GM19438 (cell line): ENCODE measurements around the gene MBNL3.

Source experiments
- ATAC-seq: cut with Tn5 transposase; IDR thresholded peaks from one replicate; pipeline ENCODE4 v1.9.1; 2021; ENCODE audit warnings: low read depth; ENCODE audit not compliant: unreplicated experiment

The MBNL3 gene

DNA sequence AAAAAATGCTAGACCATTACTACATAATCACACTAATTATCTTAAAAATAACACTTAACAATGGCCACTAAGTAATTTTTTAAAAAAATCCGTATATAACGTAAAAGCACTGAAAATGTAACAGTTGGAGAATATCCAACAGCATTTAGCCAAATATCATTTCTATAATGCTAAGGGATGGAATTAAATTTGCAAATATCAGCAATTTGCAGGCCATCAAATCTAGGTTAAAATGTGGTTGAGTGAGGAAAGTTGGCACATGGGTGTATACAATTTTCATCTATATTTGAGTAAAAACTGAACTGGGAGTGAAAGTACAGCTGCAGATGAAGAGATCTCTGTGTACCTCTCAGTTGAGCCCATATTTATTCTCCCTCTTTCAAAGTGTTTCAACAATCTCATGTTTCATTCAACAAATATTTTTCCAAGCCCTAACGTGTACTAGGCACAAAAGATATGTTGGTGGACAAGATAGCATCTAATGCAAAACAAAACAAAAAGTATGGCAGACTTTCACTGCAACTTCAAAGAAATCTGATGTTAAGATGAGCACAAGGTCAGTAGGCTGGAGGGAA lies 63.0 kb downstream of the MBNL3 start:
- no peak for ATAC-seq

DNA sequence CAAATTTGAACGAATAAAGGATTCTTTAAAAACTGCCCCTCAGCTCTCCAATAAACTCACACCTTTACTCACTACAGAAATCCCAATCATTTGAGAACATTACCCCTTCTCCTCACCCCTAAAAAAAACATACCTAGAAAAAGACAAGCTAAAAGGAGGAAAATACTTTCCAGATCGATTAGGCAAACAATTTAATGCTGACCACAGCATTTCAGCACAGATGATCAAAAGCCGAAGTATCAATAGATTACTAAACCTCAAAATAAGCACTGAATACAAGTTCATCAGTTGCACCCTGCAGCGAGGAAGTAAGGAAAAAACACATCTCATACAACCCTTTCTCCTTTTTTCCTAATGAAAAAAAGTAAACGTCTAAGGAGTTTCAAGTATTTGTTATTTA lies 65.5 kb downstream of the MBNL3 start:
- no peak for ATAC-seq

DNA sequence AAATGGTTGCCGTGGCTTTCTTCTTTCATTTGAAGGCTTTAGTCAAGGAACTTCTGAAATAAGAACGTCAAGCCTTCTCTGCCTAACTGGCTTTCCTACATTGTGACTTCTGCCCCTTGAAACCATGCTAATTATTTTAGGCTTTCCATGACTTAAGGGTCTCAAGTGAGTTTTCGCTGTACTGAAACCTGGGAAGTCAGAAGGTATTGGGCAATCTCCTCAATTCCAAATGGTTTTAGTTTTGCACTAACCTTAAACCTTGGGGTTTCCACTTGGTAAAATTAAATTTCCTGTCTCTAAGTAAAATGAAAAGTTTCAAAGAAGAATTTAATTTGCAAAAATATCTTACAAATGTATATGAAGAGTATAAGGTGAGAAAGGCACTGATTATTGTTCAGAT lies 73.8 kb downstream of the MBNL3 start:
- ATAC-seq, result no peak

DNA sequence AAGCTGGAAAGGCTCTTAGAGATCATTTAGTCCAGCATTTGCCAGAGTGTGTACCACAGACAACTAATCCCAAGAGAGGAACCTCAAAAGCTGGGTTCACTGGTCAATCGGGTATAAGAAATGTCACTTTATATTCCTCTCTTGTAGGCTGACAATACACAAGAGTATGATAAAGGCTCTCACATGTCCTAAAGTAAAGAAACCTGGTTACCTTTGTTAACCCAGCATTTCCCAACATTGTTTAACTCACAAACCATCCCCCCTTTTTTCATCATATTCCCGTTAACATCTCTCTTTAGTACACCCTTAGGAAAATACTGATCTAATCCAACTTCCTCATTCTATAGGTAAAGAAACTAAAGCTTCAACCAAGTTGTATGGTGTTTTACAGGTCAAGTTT lies 74.4 kb downstream of the MBNL3 start:
- ATAC-seq, result no peak

DNA sequence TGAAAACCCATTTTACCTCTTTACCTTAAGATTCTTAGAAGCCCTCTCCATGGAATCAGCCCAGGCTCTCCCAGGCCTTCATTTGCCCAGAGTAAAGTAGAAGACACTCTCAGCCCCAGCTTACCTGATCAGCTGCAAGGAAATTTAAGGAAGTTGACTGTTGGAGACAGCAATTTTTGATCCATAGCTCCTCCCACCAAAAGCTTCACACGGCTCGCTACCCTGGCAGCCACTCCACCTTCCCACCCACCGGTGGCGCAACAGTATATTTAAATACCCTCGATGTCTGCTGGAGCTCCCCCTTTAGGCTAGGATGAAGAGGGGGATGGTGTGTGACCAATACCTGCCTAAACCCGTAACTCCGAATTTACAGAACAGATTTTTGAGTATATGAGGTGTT lies 75.4 kb downstream of the MBNL3 start:
- no peak for ATAC-seq

DNA sequence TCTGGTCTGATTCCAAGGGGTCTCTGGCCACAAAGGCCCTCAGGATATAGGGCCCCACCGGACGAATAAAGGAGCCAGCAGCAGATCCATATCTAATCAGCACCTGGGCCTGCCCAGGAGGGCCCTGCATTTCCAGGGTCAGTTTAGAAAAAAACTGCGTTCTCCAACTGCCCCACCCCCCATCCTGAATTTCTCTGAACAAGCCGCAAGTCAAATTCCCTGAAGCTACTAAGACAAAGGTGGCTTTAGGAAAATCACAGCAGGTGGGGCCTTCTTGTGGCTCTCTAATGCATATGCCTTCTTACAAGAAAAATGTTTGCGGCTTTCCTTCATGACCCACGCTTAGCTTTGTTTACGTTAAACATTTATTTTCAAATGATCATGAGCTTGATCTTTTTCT lies 76.6 kb downstream of the MBNL3 start:
- no peak for ATAC-seq

DNA sequence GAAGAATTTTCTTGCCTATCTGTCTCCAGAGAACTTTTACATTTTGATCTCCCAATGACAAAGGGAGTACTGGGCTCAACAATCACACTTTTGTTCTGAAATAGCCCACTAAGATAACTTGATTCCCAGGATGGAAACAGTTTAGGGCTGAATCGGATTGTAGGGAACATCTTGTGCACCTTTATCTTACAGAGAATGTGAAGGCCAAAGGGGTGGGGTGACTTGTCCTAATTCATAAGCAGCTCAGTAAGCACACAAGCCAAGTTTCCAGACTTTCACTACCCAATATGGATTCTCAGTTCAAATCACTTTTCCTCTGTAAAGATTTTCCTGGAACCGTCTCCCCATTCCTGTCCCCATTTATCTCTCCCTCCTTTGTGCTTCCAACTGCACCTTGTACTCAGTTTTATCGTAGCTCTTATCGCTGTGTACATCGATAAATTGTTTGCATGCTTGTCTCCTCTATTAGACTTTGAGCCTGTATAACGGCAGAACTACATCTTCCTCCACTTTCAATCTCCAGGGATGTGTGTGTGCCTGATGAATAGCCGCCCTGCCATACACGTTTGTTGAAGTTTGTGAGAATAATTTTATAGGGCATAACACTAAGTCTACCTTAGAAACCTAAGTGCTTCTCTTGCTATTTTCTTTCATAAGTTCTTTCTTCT lies 77.4 kb downstream of the MBNL3 start:
- ATAC-seq, result no peak

DNA sequence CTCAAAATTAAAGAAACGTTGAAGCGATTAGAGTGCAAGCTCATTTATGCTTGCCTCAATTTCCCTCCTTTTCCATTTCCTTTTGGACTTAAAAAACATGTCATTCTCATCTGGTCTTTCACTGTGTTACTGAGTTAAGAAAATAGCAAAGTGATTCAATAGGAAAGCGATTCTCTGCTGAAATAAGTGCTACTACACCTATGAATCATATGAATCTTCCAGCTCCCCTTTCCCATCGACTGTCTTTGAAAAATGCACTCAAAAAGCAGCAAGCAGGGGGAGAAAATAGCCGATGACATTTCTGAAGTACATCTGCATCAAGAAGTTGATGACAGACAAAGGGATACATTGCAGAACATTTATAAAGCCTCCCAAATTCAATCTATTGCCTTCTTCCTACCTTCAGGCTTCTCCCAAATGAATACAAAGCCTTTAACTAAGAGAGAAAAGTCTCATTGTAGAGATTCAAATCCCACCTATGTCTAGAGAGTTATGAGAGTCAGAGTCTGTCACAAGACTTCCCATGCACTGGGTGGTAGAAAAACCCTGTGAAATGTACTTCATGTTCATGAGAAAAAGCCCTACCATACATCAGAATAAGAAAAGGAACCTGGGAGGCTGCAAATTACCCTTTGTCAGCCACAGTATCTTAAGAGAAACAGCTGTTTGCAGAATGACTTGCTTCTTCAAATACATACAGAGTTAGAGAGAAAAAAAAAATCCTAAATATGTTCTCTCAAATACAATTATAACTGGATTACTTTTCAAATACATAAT lies 78.9 kb downstream of the MBNL3 start:
- ATAC-seq, result no peak

DNA sequence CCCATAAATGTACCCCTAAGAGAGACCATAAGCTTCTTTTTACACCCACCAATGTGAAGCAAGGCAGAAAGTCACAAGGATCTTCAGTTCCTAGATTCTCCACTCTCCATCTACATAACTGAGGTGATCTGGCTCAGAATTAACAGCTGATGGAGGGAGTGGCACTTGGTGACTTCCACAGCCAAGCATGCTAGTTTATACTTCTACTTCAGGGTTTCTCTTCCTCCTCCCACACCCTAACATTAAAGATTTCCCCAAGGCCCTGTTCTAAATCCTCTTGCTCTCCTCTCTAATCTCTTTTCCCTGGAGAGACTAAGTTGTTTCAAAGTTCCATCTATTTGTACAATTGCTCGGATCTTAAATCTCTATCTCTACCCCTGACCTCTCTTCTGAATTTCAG lies 81.1 kb downstream of the MBNL3 start:
- no peak for ATAC-seq

DNA sequence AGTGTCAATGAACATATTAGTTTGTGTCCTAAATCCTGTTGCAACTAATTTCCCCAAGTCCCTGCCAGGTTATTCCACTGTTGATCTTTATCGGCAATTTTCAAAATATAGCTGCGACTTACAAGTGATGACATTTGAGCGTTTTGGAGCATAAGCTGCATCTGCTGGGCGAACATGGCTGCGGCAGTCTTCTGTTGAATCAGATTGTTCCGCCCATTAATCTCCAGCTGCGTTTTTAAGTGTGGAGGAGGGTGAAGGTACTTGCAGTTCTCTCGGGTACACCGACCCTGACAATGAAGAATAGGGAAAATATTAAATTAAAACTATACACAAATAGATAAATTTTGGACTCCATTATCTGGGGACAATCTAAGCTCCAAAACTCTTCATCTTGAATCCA lies 82.7 kb downstream of the MBNL3 start:
- no peak for ATAC-seq

DNA sequence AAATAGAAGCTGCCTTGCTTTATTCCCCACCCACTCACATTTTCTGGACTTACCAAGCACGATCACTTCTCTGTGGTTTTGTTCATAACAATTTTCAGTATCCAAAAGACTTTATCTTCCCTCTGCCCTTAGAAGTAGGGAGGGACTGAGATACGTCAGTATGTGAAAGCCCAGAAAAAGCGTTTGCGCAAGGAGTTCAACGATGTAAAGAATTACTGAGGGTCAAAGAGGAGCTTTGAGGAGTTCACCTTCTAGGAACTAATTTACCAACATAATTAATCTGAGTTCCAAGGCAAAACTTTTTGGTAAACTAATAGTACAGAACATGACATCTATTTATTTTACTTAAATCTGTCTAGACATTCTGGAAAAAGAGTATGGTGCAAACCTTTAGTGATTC lies 84.6 kb downstream of the MBNL3 start:
- no peak for ATAC-seq

DNA sequence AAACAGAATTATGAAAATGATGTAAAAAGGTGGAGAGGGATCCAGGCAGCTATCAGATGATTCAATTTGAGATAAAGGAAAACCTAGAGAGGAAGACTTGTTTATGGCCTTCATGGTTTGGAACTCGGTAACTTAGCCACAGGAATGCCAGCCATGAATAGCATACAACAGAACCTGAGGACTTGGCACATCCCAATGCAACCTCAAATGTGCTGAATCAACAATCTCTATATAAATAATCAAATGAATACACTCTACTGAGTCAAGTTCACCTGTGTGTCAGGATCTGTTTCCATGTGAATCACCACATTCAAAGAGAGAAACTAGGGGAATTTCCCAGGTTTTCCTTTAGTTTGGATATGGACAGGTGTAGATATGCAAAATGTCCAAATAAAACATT lies 86.9 kb downstream of the MBNL3 start:
- ATAC-seq, result no peak

DNA sequence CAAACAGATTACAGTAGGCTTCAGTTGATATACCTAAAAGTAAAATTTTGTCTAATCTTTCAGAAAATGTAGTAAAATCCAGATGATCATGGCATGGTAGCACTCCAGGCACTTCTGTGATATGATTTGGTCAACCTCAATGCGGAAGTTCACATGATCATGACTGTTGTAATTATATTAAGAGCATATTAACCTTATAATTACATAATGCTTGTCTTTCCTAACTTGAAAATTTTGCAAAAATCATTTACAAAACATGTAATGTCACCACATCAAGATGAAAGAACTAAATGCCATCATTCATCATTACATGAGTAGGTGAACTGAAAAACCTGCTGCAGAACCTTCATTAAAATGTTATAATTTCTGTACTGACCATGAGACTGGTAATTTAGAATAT lies 88.1 kb downstream of the MBNL3 start:
- ATAC-seq, result no peak

DNA sequence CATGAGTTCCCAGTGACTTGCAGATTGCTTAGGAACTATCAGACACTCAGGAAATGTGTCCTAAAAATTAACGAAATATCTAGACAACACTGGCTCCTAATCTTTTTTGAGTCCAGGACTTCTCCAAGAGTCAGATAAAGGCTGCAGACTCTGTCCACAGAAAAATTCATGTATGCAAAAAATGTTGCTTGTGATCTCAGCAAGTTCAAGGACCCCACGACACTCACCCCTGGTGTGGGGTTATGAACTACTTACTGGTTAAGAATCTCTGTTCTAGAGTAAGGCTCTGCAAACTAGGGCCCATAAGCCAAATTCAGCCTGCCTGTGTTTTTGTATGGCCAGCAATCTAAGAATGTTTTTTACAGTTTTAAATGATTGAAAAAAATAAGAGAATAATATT lies 93.2 kb downstream of the MBNL3 start:
- ATAC-seq, result no peak

DNA sequence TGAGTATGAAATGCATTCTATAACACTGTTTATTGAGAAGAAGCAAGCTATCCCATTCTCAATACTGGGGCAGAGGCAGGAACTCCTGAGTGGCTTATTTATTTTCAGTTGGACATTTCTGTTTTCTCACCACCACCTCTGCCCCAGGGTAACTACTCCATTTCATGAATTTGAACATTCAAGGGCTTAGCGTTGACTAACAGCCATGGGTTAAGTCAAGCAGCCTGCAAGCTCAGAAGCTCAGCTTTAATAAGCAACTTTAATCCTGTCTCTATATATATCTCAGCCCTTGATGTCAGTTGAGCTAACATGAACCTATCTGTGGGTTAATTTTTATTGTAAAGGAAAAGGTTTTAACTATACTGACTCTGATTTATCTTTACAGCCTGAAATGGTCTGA lies 93.8 kb downstream of the MBNL3 start:
- no peak for ATAC-seq

DNA sequence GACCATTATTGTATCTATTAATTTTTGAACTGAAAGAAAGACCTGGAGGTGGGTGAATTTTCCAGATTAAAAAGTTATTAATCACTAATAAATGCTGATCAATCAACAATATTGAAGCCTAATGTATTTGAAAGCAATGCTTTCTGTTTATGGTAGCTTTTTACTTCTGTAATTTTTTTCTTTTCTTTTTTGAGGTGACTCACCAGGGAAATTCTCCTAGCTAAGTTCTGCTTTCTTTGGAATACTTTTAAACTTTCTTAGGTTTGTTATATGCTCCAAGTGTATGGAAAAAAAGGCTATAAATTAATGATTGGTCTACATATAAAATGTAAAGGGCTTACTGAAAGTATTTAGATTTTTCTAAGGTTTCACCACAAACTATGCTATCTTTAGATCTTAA lies 94.2 kb downstream of the MBNL3 start:
- no peak for ATAC-seq

DNA sequence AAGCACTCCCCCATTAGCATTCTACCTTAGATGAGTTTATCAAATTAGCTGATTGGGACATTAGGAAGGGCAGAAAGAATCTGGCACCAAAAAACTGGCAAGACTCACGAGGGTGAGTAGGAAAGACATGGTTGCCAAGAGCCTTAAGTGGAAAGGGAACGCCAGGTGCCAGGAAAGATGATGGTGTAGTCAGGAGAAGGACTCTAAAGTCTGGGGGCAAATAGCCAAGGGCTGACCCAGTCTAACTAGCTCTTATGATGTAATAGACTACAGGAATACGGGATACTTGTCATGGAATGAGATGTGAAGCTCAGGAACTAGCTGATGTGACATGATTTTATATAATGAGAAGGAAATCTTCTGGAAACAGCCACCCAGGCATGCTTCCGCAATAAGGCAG lies 94.8 kb downstream of the MBNL3 start:
- ATAC-seq, result no peak

DNA sequence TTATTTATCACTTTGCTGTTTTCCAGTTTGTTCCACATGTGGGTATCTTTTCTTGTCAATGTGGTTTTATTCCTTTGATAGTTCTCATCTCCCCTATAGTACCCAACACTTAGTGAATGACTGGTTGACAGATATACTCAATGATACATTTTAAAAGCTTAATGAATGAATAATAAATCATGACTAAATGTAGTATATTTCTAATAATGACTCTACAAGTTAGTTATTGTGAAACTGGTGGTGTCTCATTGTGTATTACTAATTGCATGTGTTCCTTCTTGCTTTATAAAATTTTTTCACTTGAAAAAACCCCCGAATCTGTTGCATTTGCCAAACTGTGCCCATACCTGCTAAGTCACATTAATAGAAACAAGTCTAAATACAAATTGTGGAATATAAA lies 95.4 kb downstream of the MBNL3 start:
- ATAC-seq, result no peak

DNA sequence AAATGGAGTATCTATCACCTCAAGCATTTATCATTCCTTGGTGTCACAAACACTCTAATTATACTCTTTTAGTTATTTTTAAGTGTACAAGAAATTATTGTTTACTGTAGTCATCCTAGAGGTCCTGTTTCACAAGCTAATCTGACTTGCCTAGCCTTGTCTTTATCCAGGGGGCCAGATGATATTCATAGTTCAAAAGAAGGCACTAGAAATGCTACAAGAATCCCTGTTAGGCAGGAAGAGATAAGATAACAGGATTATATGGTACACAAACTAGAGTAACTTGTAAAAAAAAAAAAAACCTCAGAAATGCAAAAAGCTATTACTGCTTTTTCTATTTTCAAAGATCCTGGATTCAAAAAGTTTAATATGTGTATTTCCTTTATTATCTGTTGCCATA lies 95.8 kb downstream of the MBNL3 start:
- ATAC-seq, result no peak

DNA sequence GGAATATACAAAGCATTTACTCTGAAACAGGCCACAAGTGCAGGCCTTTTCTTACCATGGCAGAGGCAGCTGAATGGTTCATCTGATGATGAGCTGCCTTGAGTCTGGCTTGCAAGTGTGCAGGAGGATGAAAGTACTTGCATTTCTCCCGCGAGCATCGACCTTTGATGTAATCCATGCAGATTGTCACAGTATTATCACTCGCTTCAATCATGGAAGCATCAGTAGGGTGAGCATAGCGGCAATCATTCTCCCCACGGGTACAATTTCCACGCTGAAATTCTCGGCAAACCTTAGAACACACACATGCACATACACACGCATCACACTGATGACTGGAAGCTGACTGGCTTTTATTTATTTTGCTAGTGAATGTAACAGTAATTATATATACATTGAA lies 98.0 kb downstream of the MBNL3 start:
- ATAC-seq, result no peak

DNA sequence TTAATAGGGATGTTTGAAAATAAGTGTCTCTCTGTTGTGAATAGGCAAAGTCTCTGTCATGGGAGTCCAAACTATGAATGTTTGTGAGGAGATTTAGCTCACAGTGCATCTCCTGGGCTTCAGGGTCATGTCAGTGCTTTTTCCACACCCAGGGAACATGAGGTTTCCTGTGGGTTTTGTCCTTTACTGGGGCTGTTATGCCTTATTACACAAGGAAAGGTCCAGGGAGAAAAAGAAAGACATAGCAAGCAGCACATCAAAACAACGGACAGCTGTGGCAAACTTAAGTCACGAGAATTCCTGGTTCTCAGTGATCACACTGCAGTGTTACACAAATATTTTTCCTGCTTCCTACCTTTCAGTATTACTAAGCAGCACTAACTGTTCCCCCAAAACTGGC lies 99.4 kb downstream of the MBNL3 start:
- ATAC-seq, result no peak

DNA sequence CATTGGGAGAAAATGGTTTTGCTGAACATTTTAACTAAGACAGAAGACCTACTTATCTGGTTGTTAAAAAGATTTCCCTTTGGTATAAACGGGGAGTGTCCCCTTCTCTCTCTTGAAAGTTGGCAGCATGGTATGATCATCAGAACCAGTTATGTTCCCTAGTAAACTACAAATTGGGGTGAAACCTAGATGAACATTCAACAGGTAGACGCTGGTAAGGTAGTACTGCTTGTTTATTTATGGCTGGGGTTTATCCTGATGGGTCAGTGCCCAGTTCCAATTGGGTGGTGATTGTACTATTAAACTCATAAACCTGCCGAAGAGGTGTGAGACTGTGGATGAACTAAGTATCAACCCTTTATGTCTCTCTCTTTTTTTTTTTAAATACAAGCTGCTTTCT lies 100.5 kb downstream of the MBNL3 start:
- ATAC-seq, result no peak
